ENCODE measurements around the gene TOM1L2.
"Not testable (repeated sequence)": the region's sequence is repeated elsewhere in the genome, so short reads cannot be mapped to it uniquely, and the experiment has no call there.

TOM1L2 gene

DNA sequence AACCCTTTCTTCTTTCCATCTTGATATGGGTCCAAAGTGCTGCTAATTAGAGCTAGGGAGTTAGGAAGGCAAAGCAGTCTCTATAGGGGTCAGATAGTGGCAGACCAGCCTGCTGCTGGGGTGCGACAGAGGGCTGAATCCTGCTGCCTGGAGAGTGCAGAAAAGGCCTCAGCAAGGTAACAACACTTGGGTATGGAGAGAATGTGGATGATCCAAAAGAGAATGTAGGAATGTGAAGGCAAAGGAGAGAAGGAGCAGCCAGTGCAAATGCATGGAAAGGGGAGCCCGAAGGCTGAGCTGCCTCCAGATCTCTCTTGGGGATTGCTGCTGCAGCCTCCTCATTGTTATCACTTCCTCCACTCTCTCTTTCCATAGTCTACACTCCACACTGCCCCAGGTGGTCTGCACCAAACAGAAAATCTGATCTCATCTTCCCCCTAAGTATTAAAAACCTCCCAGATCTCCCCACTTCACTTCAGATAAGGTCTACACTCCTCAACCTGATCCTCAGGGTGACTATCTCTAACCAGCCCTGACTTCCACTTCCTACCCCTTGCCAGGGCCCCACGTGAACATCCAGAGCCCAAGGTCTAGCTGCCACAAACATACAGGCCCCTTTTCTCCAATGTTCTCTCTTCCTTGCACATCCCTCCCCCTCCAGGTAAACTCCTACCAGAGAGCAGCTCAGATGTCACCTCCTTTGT lies 28.8 kb downstream of the TOM1L2 start:
- no peak for DNase-seq (ENCODE audit: low read depth)

DNA sequence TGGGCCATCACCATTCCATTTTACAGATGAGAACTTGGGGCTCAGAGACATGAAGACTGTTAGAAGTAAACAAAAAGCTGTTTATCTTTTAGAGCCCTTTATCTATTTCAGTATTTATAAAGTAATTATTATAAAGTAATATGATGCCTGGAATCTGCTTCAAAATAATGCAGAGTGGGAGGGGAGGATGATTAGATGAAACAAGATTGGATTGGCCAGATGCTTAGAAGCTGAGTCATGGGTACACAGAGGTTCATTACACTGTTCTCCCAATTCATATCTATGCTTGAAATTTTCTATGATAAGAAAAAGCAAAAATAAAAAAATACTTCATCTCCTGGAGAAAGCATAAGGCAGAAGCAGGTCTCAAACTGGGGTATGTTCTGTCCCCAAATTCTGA lies 29.4 kb downstream of the TOM1L2 start:
- no peak for DNase-seq (ENCODE audit: low read depth)

DNA sequence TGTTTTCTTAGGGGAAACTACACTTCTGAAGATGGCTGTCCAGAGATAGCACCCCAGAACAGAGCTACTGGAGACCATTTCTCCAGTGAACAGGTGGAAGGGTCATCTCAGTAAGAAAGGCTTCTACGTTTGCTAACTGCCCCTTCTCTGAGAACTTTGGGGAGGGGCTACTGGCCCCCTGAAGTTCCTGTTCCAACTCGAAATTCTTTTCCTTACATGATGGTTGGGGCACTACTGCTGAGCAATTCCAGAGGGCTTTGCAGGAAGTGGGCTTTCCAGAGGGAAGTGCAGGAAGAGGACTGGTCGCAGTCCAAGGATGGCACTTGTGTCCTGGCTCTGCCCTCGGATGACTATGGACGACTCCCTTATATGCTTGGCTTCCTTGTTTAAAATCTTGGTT lies 31.2 kb downstream of the TOM1L2 start:
- DNase-seq (ENCODE audit: low read depth), result no peak

DNA sequence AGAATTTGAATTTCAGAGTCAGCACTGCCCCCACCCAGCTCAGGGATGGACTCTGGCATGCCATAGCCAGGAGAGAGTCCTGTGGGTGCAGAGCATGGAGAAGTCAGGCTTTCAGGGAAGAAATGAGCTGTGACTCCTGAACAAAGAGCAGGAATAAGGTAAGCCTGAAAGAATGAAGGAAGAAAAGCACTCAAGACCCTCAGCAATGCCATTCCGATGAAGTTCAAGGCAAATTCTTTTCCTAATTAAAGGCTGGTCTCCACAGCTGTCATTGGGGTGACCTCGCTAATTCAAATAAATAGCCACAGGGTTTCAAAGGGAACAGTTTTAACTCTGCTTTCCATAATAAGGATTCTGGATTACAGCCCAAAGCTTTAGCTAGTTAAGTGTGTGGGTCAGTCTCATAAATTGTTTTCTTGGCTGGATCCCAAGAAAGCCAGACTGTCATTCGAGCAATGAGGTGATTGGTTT lies 31.7 kb downstream of the TOM1L2 start:
- no peak for DNase-seq (ENCODE audit: low read depth)

DNA sequence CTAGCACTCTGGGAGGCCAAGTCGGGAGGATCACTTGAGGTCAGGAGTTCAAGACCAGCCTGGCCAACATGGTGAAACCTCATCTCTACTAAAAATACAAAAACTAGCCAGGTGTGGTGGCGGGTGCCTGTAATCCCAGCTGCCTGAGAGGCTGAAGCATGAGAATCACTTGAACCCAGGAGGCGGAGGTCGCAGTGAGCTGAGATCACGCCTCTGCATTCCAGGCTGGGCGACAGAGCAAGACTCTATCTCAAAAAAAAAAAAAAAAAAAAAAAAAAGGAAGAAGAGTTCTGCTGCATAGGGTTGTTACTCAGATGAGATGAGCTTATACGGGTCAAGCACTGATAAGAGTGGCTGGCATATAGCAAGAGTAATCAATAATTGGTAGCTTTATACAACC lies 32.3 kb downstream of the TOM1L2 start:
- DNase-seq (ENCODE audit: low read depth), result not testable (repeated sequence)

DNA sequence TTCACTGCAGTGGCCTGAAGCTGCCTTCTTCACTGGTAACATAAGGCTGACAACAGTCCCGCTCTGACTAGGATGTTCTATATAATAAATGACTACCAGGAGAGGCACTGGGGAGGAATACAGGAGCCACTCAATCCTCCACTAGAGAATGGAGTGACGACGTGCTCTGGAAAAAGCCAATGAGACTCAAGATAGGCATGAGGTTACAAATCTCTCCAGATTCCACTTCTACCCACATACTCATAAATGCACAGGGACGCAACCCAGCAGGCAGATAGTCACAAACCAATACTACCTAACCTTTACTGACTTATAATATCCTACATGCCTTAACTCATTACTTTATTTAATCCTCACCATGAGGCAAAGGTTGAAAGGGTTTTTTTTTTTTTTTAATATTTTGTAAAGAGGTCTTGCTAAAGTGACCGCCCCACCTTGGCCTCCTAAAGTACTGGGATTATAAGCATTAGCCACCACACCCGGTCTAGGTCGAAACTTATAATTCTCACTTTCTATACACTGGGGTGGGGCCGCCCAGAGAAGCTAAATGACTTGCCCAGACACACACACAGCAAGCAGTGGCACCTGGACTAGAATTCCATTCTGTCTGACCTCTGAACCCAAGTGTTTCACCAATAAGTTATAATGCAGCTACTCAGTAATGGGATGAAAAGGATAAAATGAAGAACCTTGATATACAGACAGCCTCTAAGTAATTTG lies 33.7 kb downstream of the TOM1L2 start:
- no peak for DNase-seq (ENCODE audit: low read depth)

DNA sequence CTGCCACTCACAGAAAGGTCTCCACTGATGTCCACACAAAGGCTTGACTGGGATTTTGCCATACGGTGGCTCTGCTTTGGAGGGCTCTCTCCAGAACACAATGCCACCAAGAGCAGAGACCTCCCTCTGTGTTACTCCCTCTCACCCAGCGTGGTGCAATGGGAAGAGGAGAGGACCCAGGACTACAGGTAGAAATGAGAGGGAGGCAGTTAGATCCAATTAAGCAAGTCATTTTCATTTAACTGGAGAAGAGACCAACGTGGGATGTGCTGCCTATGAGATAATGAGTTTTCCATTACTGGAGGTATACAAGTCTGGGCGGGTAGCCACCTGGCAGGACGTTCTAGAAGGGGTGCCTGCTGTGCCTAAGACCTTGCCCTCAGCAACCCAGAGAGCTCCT lies 34.2 kb downstream of the TOM1L2 start:
- no peak for DNase-seq (ENCODE audit: low read depth)

DNA sequence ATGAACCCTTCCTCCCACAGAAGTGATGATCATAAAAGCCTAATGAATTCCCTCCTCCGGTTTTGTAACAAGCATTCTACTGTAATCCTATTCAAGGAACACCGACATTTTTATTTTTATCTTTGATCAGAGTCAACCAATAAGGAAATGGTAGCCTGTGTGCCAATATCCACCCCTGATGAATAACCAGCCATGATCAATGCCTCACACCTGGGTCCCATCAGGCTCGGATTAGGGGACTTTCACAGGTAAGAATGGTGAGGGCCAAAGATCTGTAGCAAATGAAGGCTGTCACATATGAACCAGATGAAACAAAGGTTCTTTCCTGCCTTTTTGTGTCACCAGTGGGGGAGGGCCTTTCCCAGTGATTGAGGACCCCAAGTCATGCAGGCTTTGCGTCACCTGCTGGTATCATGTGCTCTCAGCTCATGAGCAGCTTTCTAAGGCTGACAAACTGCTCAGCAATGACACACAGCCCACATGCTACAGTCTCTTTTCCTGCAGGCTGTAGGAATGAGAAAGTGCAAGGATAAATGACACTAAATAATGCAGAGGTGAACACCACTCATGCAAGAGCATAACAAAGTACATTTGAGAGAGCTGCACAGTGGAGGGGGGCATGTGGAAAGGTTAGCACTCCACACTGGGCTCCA lies 34.9 kb downstream of the TOM1L2 start:
- no peak for DNase-seq (ENCODE audit: low read depth)

DNA sequence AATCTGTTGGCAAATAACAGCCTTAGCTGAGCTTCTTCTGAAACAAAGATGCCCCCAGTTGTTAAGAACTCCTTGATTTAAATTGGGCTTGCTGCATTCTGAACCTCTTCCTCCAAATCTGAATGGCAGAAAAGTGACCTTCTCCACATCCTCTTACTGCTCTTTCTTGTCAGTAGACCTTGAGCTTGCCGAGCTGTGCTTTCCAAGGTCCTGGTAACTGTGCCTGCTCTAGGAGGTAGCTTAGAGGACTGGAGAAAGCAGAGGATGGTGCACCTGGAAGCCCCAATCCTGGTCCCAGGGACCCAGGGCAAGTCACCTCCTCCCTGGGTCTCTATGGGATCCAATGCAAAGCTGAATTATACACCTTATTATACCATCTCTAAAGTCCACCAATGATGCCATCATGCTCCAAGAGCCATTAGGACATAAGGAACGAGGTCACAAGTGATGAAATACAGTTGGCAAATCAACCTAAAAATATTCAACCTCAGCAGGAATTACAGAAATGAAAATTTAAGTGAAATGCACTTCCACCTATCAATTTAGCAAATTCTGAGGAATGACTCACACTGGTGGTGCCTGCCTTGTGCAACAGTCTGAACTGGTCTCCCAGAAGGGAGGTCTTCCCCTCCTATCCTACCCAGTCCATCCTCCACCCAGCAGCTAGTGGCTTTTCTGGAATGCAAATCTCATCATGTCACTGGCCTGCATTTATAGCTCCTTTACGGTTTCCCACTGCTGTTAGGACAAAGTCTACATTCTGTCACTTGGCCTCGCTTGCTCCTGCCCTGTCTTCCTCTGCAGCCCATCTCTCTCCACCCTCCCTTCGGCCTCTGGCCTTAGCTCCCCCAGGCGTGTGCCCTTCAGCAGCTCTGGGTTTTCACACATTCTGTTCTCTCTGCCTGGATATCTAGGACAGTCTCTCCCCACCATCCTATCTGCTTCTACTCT lies 36.6 kb downstream of the TOM1L2 start:
- DNase-seq (ENCODE audit: low read depth), result no peak

DNA sequence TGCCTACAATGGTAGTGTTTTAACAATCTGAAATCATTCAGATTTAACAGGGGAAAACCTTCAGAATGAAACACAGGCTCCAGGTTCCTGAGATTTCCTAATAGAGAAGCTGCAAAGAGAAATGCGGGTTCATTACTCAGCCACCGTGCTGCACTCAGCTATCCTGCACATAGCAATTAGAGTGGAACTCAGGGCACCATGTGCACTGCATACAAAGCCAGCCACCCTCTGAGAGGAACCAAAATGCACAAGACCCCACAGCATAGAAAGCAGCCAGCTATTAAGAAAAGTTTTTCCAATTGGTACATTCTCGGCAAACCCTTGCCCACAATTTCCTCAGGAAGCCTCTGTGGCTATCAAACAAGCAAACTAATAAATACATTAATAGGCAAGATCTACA lies 37.4 kb downstream of the TOM1L2 start:
- DNase-seq (ENCODE audit: low read depth), result no peak

DNA sequence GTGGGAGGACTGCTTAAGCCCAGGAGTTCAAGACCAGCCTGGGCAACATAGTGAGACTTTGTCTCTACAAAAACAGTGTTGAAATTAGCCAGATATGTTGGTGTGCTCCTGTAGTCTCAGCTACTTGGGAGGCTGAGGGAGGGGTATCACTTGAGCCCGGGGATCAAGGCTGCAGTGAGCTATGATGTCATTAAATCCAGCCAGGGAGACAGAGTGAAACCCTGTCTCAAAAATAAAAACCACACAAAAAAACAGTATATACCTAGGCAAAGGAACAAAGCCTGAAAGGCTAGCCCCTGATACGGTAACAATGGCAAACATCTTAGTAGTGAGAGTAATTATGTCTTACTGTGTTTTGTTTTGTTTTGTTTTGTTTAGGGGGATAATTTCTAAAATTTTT lies 38.0 kb downstream of the TOM1L2 start:
- DNase-seq (ENCODE audit: low read depth), result no peak

DNA sequence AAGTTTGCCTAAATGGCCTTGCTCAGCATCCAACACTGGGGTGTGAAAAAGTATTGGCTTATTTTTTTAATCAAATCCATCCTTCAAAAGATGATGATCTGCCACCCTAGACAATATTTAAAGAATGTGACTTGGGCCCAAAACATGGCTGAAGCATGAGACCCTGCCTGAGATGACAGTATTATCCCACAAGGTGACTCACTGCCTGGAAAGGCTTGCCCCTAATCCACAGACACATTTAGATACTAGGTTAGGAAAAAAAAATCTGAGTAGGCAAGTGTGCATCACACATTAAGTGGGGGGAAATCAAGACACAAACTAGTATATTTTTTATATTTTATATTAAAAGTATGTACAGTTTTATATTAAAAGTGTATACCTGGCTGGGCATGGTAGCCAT lies 38.4 kb downstream of the TOM1L2 start:
- no peak for DNase-seq (ENCODE audit: low read depth)

DNA sequence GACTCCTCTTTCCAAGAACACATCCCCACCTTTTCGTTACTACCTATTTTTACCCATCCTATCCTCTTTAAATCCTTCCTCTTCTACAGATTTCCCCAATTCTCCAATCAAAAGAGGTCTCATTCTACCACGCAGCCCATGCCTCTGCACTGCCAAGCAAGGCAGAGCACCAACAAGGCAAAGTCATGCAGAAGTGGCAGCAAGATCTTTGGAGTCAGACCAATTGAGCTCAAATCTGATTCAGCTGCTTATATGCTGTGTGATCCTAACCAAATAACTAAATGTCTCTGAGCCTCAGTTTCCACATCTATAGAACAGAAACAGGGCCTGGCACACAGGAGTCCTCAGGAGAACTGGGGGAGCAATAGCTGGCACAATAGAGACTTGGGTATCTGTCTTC lies 41.0 kb downstream of the TOM1L2 start:
- DNase-seq (ENCODE audit: low read depth), result no peak

DNA sequence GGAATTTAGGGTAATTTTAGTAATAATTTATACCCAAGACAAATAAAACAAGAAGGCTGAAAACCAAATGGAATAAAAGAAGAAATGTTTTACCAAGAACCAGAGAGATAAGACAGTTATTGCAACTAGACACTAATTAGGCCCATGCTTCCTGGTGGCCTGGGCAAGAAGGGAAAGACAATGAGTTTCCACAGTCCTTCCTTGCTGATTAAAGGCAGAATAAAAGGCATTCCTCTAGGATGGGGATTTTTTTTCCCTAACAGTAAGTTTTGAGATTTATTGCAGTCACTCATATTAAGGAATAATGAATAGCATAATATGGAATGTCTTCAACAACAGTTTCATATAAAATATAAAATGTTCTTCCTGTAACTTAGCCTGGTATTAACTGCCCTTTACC lies 41.5 kb downstream of the TOM1L2 start:
- no peak for DNase-seq (ENCODE audit: low read depth)

DNA sequence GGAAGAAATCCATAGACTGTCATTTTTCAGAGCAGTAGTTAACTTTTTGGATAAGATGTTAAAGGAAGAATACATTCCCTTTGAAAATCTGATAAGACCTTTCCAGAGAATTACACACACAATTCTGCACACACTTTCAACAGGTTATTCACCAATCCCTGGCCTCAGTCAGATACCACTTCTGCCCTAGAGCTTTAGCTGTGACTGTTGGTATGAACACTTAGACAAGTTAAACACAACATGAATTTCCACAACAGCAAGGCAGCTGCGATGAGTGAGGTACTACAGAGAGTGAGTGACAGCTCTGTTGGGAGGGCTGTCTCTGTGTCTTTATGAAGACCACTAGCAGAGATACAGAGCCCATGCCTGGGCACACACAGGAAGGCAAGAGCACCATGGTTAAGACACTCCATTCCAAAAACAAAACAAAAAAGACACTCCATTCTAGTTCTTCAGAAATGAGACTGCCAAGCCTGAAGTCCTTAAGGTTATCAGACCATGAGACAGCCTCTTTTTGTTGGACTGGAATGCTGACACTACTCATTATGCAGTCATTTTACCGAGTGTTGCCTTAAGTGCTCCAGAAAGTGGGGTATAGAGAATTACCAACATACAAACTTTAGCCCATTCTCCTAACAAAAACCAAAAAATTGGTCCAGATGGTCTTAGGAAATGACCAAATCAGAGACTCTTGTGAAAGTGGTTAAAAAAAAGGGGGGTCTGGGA lies 42.4 kb downstream of the TOM1L2 start:
- no peak for DNase-seq (ENCODE audit: low read depth)

DNA sequence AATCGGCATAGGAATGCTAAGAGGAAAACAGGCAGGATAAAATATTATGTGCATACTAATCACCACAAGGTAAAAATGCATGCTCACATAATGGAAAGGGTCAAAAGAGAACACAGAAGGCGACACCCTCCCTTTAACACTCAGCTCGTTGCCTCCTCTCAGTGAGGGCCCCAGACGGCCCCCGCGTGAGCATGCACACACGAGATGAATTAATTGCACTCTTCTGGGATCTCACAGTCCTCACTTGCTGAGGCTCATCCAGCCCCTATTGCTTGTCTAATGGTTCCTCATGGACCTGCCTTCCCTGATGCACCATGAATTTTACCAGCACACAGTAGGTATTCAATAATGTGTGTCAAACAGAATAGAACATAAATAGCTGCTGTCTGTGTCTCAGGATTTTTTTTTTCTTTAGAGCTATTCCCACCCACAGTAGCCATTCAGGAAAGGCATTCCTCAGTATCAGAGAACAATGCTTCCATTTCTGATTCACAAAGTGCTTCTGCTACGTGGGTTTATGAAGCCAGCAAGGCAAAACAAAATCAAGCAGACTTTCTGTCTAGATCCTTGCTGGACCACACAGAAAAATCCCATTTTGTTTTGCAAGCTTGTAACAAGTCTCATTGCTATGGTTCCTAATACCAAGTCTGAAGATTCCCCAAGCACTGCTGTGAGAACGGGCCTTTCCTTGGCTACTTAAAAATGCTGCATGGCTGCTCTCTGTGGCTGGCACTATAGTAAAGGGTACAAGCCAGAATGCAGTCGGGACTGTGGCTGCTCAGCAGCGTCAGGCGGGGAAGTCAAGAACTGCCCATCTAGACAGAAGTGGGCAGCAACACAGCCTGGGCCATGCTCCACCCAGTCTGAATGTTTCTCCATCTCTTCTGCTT lies 43.6 kb downstream of the TOM1L2 start:
- no peak for DNase-seq (ENCODE audit: low read depth)

DNA sequence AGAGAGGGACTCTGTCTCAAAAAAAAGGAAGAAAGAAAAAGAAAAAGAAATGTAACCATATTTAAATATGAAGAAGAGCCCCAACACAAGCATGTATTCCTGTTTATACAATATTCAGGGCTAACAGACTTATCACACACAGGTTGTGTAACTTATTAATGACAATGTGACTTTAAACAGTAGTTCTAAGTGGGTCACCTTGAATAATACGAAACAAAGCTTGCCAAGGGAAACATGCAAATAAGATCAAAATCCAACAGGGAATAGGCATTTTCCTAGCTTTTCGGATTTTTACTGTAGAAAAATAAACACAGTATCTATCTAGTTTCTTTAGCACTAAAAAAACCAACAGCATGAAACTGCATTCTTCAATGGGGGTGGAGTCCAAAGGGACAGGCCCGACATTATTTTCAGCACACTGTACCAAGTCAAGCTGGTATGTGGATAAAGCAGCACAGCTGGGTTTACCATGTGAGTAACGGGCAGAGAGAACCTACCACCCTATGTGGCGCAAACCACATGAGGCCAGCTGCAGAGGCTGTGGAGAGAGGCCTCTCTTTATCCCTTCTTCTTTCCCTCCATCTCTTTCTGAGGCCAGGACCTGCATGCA lies 45.3 kb downstream of the TOM1L2 start:
- no peak for DNase-seq (ENCODE audit: low read depth)

DNA sequence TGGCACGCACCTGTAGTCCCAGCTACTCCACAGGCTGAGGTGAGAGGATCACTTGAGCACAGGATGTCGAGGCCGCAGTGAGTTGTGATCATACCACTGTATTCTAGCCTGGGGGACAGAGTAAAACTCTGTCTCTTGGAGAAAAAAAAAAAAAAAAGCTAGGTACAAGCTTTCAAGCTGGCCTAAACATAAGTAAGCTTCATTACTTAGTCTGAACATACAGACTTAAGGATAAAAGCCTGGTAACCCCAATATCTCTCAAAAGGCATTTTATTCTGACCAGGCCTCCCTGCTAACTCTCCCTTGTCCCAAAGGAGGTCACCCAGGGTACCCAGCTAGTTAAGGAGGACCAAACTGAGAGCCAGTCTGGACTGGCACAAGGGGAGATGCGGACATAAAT lies 46.2 kb downstream of the TOM1L2 start:
- no peak for DNase-seq (ENCODE audit: low read depth)

DNA sequence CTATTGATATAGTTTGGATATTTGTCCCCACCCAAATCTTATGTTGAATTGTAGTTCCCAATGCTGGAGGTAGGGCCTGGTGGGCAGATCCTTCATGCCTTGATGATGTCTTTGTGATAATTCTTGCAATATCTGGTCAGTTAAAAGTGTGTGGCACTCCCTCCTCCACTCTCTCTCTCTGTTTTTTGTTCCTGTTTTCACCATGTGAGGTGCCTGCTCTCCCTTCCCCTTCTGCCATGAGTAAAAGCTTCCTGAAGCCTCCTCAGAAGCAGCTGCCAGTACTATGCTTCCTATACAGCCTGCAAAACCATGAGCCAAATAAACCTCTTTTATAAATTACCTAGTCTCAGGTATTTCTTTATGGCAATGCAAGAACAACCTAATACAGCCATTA lies 47.3 kb downstream of the TOM1L2 start:
- no peak for DNase-seq (ENCODE audit: low read depth)
